GM18526 (cell line): ENCODE data around the gene CD300E.

Experiments used
- POLR2A ChIP-seq: IDR thresholded peaks from 3 replicates; pipeline ENCODE4 v1.6.1; 2011; ENCODE audit not compliant: insufficient read length; ENCODE audit errors: extremely low read depth

CD300E gene

DNA sequence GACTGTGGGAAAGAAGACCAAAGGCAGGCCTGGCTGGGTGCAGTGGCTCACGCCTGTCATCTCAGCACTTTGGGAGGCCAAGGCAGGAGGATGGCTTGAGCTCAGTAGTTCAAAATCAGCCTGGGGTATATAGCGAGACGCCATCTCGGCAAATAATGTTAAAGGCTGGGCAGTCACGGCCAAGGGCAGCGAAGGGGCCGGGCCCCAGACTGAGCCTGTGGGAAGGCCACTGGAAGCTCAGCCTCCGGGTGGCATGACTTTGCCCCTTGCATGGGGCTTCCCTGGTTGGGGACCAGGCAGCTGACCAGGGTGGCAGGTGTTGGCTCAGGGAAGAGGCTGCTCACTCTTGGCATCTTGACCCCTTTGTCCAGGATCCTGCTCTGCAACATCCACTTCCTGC lies 17.5 kb downstream of the CD300E start:
- no peak for TF ChIP-seq POLR2A

DNA sequence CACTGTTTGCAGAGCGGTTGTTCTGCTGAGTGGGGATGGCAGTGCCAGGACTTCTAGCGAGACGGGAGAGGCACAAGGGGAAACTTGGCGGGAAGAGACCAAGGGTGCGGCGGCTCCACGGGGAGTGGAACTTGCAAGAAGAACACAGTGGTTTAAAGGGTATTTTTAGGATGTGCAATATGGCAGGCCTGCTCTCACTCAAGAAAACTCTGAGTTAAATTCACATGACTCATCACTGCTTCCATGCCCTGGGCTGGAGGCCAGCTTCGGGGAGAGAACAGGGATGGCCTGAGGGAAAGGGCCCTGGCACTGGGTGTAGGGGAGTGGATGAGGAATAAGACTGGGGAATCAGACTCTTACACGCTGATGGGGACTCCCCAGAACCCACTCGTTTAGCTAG lies 18.2 kb downstream of the CD300E start:
- no peak for TF ChIP-seq POLR2A

DNA sequence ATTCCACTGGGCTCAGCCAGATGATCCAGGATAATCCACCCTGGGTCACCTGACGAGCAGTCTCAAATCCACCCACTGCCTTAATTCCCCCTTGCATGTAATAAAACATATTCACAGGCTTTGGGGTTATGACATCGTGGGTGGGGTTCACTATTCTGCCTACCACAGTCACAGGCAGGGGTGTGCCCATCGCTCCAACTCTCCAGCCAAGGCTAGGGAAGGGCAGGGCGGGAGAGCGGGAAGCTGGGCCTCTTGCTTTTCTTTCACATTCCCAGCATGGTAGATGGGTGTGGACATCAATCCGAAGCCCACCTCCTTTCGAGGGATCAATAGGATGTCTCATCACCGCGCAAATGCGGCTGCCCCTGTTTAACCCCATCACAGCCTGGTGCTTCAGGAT lies 18.8 kb downstream of the CD300E start:
- no peak for TF ChIP-seq POLR2A

DNA sequence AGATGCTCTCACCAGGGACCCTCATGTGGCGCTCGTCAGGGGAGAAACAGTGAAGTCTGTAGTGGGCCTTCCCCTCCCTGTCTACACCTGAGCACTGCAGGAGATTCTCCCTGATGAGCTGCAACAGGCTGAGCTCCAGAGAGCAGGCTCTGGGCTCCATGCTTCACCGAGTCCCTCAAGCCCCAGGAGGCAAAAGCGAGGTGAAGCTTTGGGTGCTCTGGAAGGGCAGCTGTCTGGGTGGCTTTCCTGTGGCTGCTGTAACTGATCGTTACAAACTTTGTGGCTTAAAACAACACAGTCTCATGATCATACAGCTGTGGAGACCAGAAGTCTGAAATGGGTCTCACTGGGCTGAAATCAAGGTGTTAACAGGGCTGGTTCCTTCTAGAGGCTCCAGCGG lies 19.3 kb downstream of the CD300E start:
- TF ChIP-seq POLR2A, result no peak

DNA sequence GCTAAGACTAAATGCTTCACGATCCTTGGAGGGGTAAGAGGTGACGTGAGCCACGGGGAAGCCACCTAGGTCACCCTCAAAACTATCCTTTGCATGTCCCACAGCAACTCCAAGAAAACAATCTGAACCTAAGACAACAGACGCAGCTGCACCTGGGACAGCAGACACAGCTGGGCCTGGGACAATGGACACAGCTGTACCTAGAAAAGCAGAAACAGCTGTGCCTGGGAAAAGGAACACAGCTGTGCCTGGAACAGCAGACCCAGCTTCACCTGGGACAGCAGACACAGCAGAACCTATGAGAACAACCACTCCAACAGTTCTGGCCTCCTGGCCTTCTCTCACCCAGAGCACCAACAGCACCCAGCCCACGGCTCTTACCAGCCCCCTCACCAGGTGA lies 19.8 kb downstream of the CD300E start:
- TF ChIP-seq POLR2A, result no peak

DNA sequence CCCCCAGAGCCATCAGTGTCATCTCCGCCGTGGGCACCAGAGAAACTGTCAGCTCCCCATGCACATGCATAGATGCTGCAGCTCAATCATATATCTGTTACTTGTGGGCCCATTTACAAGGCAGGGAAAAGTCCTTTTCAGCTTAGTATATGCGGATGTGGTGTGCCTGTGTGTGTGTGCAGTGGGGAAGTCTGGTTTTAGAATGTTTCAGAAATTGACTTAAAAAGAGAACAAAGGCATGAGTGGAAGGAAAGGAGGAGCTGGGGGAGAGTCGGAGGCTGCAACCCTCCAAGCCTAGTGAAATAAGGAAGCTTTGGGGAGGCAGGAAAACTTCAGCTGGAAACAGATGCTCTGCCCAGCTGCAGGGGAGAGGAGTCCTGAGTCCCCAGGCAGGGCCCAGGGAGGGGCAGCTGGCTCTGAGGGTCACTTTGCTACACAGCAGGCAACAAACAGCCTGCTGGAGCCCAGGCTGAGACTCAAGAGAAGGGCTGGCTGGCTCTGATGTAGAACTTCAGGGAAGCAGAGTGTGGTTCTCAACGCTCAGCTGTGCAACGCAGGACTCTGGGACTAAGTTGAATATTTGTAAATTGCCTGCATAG lies 20.4 kb downstream of the CD300E start:
- no peak for TF ChIP-seq POLR2A

DNA sequence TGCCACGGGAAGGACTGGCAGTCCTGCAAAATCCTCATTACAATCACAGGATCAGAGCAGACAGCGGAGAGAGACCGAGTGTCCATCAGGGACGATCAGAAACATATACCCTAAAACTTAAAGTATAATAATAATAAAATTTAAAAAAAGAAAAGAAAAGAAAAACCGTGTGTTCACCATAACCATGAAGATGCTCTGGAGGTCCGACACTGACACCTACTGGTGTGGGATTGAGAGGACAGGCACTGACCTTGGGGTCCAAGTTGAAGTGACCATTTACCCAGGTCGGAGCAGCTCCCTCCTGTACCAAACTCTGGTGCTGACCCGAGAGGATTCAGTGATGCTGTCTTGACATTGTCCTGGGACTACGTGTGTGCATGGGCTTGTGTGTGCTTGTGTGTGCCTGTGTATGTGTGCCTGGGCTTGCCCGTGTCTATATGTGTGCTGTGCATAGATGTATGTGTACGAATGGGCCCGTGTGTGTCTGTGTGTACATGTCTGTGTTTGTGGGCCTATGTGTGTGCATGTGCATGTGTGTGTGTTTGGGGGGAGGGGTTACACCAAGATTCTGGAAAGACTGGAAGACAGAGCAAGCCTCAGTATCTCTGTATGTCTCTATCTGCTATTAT lies 21.5 kb downstream of the CD300E start:
- no peak for TF ChIP-seq POLR2A

DNA sequence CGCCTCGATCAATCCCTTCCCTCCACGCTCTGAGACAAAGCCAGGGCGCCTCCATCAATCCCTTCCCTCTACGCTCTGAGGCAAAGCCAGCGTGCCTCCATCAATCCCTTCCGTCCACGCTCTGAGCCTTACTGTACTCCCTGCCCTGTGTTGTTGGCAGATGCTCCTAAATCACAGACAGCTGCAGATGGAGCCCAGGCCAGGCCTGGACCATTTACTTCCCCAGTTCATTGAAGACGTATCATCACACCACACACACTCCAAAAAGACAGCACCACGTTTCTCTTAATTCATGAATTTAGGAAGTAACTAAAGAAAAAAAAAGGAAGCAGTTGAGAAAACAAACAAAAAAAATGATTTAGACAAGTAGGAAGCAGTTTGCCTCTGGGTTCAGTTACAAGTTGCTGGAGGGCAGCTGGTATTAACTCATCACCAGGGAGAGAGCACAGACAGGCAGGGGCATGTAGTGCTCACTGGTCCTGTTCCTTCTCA lies 24.0 kb downstream of the CD300E start:
- TF ChIP-seq POLR2A, result no peak

DNA sequence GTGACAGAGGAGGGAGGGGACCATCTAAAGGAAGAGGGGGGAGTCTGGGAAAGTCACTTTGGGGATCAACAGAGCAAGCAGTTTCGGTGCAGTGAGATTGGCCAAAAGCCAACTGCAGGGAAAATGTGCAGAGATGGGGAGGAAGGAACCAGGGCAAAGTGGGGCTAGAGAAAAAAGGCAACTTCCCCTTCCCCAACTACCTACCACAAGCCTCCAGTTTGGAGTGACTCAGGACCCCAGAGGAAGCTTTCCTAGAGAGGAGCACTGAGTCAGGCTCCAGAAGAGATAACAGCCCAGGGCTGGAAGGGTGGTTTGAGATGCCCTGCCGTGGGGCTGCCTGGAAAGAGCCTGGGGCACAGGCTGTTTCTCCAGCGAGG lies 24.5 kb downstream of the CD300E start:
- TF ChIP-seq POLR2A, result no peak

DNA sequence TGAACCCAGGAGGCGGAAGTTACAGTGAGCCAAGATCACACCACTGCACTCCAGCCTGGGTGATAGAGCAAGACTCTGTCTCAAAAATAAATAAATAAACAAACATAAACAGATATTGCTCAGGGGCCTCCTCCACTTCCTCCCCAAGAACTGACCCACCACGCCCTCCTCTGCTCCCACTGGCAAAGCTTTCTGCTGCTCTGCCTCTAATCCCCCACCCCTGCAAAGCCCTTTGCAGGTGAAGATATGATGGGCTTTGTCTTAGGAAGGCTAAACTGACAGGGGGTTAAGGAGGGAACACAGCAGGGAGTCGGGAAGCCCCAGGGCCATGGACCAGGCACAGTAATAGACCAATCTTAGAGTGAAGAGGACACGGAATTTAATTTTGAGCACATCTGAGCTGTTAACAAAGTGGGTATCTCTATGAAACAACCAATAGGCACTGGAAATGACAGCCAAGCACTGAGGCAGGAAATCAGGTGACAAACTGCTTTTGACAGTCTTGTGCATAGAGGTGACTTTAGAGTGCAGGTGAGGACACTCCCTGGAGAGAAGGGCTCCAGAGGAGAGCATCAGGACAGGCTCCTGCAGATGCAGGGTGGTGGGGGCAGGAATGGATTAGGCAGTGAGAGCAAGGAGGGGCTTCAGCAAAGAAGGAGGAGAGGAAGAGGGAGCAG lies 25.1 kb downstream of the CD300E start:
- TF ChIP-seq POLR2A, result no peak

DNA sequence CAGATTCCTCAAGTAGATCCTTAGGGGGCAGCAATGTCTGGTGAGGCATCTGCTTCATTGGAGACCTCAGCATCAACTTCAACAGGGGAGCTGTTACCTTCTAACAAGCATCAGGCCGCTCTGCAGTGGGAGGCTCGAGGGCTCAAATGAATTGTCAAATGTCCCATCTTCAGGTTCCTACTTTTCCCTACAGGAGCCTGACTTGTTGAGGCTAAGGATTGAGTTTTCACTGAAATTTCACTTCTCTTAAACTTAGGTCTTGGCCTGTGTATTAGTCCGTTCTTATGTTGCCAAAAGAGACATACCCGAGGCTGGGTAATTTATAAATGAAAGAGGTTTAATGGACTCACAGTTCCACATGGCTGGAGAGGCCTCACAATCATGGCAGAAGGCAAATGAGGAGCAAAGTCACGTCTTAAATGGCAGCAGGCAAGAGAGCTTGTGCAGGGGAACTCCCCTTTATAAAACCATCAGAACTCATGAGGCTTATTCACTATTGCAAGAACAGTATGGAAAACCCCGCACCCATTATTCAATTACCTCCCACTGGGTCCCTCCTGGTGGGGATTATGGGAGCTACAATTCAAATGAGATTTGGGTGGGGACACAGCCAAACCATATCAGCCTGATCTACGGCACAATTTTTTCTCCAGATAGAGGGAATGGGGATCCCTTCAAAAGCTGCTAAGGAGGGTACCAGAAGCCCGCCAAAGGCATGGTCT lies 26.3 kb downstream of the CD300E start:
- no peak for TF ChIP-seq POLR2A

DNA sequence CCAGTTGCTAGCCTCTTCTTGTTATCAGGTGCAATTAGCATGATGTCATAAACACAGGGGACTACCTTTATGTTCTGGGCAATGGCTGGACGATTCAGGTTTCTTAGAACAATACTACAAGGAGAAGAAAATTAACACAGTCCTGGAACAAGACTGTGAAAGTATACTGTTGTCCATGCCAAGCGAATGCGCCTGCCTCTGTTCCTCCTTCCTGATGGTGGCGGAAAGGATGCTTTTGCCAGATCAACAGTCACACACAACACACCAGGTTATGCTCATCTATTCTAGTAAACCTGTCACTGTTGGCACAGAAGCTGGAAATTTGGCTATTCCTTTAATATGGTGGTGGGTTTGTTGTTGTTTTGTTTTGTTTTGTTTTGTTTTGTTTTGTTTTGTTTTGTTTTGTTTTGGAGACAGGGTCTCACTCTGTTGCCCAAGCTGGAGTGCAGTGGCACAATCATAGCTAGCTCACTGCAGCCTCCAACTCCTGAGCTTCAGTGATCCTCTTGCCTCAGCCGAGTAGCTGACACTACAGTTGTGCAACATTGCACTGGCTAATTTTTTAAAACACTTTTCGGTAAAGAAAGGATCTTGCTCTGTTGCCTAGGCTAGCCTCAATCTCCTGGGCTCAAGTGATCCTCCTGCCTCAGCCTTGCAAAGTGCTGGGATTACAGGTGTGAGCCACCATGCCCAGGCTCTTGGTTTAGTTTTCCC lies 28.3 kb downstream of the CD300E start:
- no peak for TF ChIP-seq POLR2A

DNA sequence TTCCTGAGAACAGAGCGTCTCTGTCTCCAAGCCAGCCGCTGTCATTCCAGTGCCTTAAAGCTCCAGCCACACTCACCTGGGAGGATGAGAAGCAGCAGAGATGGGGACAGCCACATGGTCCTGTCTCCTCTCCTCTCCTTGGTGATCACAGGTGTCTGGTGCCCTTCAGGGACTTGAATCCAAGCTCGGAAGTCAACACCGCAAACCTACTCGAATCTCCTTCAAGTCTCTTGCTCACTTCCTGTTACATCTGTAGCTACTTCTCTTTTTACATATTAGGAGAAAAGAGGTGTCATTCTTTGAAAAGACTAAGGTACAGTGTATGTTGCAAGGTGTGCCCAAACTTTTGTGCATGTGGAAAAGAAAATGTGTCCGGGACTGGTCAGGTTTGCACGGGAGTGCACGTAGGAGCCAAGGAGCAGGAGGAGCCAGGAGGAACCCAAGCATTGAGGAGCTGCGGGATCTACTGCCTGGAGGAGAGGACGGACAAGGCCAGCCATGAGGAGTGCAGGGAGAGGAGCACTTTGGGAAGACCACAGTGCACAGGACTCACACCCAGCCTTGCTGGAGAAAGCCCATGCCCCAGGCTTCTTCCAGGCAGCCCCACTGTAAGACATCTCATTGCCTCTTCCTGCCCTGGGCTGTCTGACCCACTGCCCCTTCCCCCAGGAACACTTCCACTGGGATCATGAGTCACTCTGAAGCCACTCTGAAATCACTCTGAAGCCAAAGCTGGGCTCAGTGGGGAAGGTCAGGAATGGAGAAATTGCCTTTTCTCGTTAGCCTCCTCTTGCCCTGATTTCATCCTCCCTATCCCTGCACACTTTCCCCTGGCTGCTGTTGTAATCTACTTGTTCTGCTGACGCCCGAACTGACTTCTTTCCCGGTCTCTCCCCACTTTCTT lies 31.2 kb downstream of the CD300E start, which contains the start of gene CD300LD:
TSS of gene CD300LD (minus strand) at position 197 of the 904 bp plus-strand sequence. CDS start at position 116, 81 bp downstream.
- no peak for TF ChIP-seq POLR2A

DNA sequence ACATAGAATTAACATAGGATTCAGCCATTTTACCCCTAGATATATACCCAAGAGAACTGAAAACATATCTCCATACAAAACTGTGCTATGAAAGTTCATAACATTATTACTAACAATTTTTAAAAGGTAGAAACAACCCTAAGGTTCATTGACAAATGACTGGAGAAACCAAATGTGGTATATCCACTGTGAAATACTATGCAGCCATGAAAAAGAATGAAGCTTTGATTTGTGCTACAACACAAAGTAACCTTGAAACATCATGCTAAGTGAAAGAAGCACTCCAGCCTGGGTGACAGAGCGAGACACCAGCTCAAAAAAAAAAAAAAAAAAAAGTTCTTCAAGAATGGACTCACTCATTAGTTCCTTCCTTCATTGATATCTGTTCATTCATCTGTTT lies 32.0 kb downstream of the CD300E start:
- TF ChIP-seq POLR2A, result no peak
